GM12892 (cell line): ENCODE data around the gene NKPD1.

Experiments used
- POLR2A ChIP-seq: IDR thresholded peaks from 2 replicates; pipeline ENCODE4 v1.6.1; 2011; ENCODE audit warnings: low read depth, low read length, control low read depth
- TAF1 ChIP-seq: IDR thresholded peaks from 2 replicates; pipeline ENCODE4 v1.6.1; 2011; ENCODE audit warnings: low read depth, mild to moderate bottlenecking, control low read depth, low read length, borderline replicate concordance

DNA sequence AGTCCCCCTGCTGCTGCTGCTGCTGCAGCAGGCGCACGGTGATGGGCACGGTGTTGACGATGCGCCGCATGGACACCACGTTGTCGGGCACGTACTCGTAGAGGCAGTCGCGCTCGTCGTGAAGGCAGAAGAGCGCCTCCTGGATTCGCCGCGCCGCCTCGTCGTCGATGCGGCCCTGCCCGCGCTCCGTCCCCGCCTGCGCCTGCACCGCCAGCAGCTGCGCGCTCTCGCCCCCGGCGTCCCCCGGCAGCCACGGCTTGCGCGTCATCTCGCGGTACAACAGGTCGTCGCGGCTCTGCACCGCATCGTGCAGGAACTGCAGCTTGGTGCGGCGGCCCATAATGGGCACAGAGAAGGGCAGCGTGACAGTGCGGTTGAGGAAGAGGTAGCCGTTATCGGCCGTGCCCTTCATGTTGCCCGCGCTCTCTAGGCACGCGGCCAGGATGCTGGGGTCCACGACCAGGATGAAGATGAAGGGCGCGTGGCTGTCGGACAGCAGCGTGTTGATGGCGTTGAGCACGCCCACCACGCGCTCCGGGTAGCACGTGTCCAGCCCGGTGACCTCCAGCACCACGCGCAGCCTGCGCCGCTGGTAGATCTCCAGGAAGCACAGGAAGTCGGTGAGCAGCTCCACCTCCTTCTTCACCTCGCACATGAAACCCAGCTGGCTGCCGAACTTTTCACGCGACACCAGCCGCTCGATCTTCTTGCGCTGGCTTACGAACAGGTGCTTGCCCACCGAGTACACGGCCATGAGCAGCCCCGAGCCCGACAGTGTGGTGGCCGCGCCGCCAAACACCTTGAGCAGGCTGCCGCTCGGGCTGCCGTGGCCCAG is 8.1 kb downstream of the NKPD1 start:
- TF ChIP-seq TAF1 (no peak), POLR2A (no peak)
